GM12874 (cell line): ENCODE measurements around the gene PRR35.

ENCODE experiments used
- CTCF ChIP-seq: IDR thresholded peaks from 2 replicates; pipeline ENCODE4 v1.5.1; 2011; ENCODE audit warnings: low read depth, mild to moderate bottlenecking, control low read depth, low read length, moderate library complexity; ENCODE audit not compliant: insufficient read depth

PRR35 gene

GRCh38 chr16:559021-559380, 1.2 kb upstream of the PRR35 start:
- no peak for TF ChIP-seq CTCF

- no peak for TF ChIP-seq CTCF
Measured at GRCh38 chr16:559411-560203, 587 bp upstream of the PRR35 start.

GRCh38 chr16:560701-561412, 663 bp downstream of the PRR35 start:
- TF ChIP-seq CTCF = no peak

GRCh38 chr16:561413-561794, 1.2 kb downstream of the PRR35 start:
- no peak for TF ChIP-seq CTCF

GRCh38 chr16:561957-562938, 2.1 kb downstream of the PRR35 start:
- TF ChIP-seq CTCF = no peak

GRCh38 chr16:563072-563644, 3.0 kb downstream of the PRR35 start:
- no peak for TF ChIP-seq CTCF
